ENCODE measurements around the gene KRTAP9-7. TPM values are rescaled to one million over a fixed set of nuclear protein-coding genes. Genes with fewer than 3 reads are reported as not detected.

KRTAP9-7 gene
- total and polyA plus RNA-seq, 10 of the 15 experiments (the other 5 are each of a cell fraction or from before 2014, with no cell fraction given), result not detected

GRCh38 chr17:41298458-41299135 is 23.1 kb downstream of the KRTAP9-7 start:
- DNase-seq (ENCODE audit: low read depth, low spot score) (no peak), ATAC-seq (no peak), FAIRE-seq (no peak)
- no peaks in the 10 kb centered on the region for H3K36me3 ChIP-seq (ENCODE audit: control insufficient read depth in 2 of 2, insufficient read depth in 2 of 2, low read length in 1 of 2)
- TF ChIP-seq FOXK2 (IDR thresholded peaks at IDR 0.05) (no peak), JUNB (IDR thresholded peaks at IDR 0.05) (no peak), CHD2 (IDR thresholded peaks at IDR 0.05; ENCODE audit: borderline replicate concordance, low read depth, low read length) (no peak), HDAC6 (IDR thresholded peaks at IDR 0.05; ENCODE audit: unreplicated experiment) (no peak), RB1 (IDR thresholded peaks at IDR 0.05; ENCODE audit: borderline replicate concordance) (no peak), GABPA (IDR thresholded peaks at IDR 0.05; ENCODE audit: low read depth) (no peak), TCF12 (IDR thresholded peaks at IDR 0.05; ENCODE audit: low read depth, low read length) (no peak), YY1 (IDR thresholded peaks at IDR 0.05; ENCODE audit: low read depth, low read length) (no peak), CBFB (IDR thresholded peaks at IDR 0.05; ENCODE audit: low read depth) (no peak)
- TF ChIP-seq, protein P1, sequence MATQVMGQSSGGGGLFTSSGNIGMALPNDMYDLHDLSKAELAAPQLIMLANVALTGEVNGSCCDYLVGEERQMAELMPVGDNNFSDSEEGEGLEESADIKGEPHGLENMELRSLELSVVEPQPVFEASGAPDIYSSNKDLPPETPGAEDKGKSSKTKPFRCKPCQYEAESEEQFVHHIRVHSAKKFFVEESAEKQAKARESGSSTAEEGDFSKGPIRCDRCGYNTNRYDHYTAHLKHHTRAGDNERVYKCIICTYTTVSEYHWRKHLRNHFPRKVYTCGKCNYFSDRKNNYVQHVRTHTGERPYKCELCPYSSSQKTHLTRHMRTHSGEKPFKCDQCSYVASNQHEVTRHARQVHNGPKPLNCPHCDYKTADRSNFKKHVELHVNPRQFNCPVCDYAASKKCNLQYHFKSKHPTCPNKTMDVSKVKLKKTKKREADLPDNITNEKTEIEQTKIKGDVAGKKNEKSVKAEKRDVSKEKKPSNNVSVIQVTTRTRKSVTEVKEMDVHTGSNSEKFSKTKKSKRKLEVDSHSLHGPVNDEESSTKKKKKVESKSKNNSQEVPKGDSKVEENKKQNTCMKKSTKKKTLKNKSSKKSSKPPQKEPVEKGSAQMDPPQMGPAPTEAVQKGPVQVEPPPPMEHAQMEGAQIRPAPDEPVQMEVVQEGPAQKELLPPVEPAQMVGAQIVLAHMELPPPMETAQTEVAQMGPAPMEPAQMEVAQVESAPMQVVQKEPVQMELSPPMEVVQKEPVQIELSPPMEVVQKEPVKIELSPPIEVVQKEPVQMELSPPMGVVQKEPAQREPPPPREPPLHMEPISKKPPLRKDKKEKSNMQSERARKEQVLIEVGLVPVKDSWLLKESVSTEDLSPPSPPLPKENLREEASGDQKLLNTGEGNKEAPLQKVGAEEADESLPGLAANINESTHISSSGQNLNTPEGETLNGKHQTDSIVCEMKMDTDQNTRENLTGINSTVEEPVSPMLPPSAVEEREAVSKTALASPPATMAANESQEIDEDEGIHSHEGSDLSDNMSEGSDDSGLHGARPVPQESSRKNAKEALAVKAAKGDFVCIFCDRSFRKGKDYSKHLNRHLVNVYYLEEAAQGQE (IDR thresholded peaks at IDR 0.05; ENCODE audit: low read depth, low read length), result no peak
- H3K27ac ChIP-seq (ENCODE audit: control insufficient read depth, insufficient read depth), result no peak overlapping the region
- no peak overlapping the region for H2AFZ ChIP-seq (ENCODE audit: control insufficient read depth, low read depth, low read length)
- H3K79me2 ChIP-seq (ENCODE audit: control insufficient read depth, insufficient read depth, low read length), result no peaks in the 10 kb centered on the region
- ChIA-PET CTCF (no interaction called here), SMC1A (ENCODE audit: uncharacterized antibody, unreplicated experiment) (no interaction called here), POLR2A (no interaction called here), RAD21 (ENCODE audit: unreplicated experiment) (no interaction called here)
- H3K4me1 ChIP-seq (ENCODE audit: control insufficient read depth, insufficient read depth, low read length), result no peaks in the 10 kb centered on the region
- BruUV-seq (replicated peaks), result no TSS peak
- WGBS (ENCODE audit: insufficient coverage, insufficient replicate concordance, low lambda C conversion rate, missing lambda C conversion rate), result 39% methylated on average over 20 of the region's 20 CpGs
- peaks cover 0 to 2% of the 10 kb centered on the region in 2 experiments; a peak in 1 of 4 replicates for H3K27me3 ChIP-seq (replicated peaks in 1 of 2; ENCODE audit: control insufficient read depth in 2 of 2, insufficient read depth in 2 of 2, low read length in 1 of 2)
- H3K4me3 ChIP-seq, result no peak overlapping the region
- H4K20me1 ChIP-seq (ENCODE audit: control insufficient read depth, insufficient read depth), result no peaks in the 10 kb centered on the region
- H3K9ac ChIP-seq (ENCODE audit: control insufficient read depth, insufficient read depth, low read length), result no peak overlapping the region
- H3K4me2 ChIP-seq (ENCODE audit: control insufficient read depth, insufficient read depth), result no peak overlapping the region
- intact Hi-C loops (cut with micrococcal nuclease; ENCODE audit: unreplicated experiment) (no loop called here), in situ Hi-C loops (cut with MboI) (no loop called here)
- H3K9me3 ChIP-seq (replicated peaks; ENCODE audit: control insufficient read depth, insufficient read depth, low read length), result no peaks in the 10 kb centered on the region; the same call in 2 of the 3 replicates

Data from GM12878 (cell line).